A549 (cell line): ENCODE data around the gene MATR3. TPM values are rescaled to one million over a fixed set of nuclear protein-coding genes. Genes with fewer than 3 reads are reported as not detected.
"Not testable (repeated sequence)": the region's sequence is repeated elsewhere in the genome, so short reads cannot be mapped to it uniquely, and the experiment has no call there.

Experiments
- ATAC-seq, 2 experiments: fragments of 200-7000 bp in 1 of 2; fragments of >200 bp in 1 of 2; cut with Nextera tagmentation in 1 of 2; cut with Tn5 transposase in 1 of 2; 3 replicates each; pipeline versions ENCODE4 v1.8.0 to v1.9.1; 2018 to 2020; ENCODE audit warnings: mild to moderate bottlenecking in 1 of 2, moderate library complexity in 1 of 2
- CTCF ChIA-PET: fragments of 300-600 bp; sonication (Branson Sonifier 250); formaldehyde crosslinking; extraction: SDS; loops from one replicate; lab custom pipeline; 2021; ENCODE audit warnings: antibody characterized with exemption, inconsistent platforms; lab: Yijun Ruan, JAX
- POLR2A ChIA-PET: fragments of 350-600 bp; formaldehyde crosslinking; extraction: SDS; loops from one replicate; lab custom pipeline; 2021; ENCODE audit warnings: antibody characterized with exemption, inconsistent platforms; lab: Yijun Ruan, JAX
- DNase-seq, 2 experiments: peaks; one replicate each; pipeline versions ENCODE4 v3.0.0 to v3.0.0-alpha.2; 2011 to 2016; ENCODE audit warnings: low read depth in 1 of 2, low spot score in 1 of 2
- FAIRE-seq: peaks from 2 replicates; lab custom pipeline; 2011; peaks lifted over from hg19 to GRCh38; lab: Jason Lieb, UNC
- H3K27ac ChIP-seq, 2 experiments: fragments of >200 bp; sonication (Bioruptor Twin); formaldehyde crosslinking; 3 replicates each; pipeline ENCODE4 v1.5.1; 2016 to 2017
- H3K4me1 ChIP-seq: fragments of >200 bp; sonication (Bioruptor Twin); formaldehyde crosslinking; 3 replicates; pipeline ENCODE4 v1.6.1; 2016
- H3K4me2 ChIP-seq: fragments of >200 bp; sonication (Bioruptor Twin); formaldehyde crosslinking; 3 replicates; pipeline ENCODE4 v1.6.1; 2016
- H3K4me3 ChIP-seq: fragments of >200 bp; sonication (Bioruptor Twin); formaldehyde crosslinking; 3 replicates; pipeline ENCODE4 v1.5.1; 2016
- H3K9me3 ChIP-seq: fragments of >200 bp; sonication (Bioruptor Twin); formaldehyde crosslinking; 3 replicates; pipeline ENCODE4 v1.6.1; 2016
- CBX2 ChIP-seq: fragments of 200-600 bp; sonication (generic); IDR thresholded peaks from 2 replicates; pipeline ENCODE4 v1.6.1; 2016; ENCODE audit warnings: low read depth, mild to moderate bottlenecking, borderline replicate concordance
- CEBPB ChIP-seq, 2 experiments: fragments of >200 bp in 1 of 2; sonication (Bioruptor Twin) in 1 of 2; formaldehyde crosslinking in 1 of 2; IDR thresholded peaks; 2 replicates each; pipeline ENCODE4 v1.6.1; 2012 to 2016
- ESRRA ChIP-seq: fragments of 150-350 bp; IDR thresholded peaks from 2 replicates; pipeline ENCODE4 v1.6.1; 2014; ENCODE audit warnings: mild to moderate bottlenecking, low read length, borderline replicate concordance
- FOSB ChIP-seq: fragments of 250-450 bp; sonication (Bioruptor Pico); IDR thresholded peaks from 2 replicates; pipeline ENCODE4 v1.5.0; 2020; ENCODE audit warnings: mild to moderate bottlenecking, moderate library complexity
- HDAC2 ChIP-seq: fragments of 200-600 bp; sonication (generic); IDR thresholded peaks from 2 replicates; pipeline ENCODE4 v1.6.1; 2016
- JUNB ChIP-seq: fragments of >200 bp; sonication (Bioruptor Twin); formaldehyde crosslinking; IDR thresholded peaks from 2 replicates; pipeline ENCODE4 v1.6.1; 2016
- MAFK ChIP-seq: fragments of 450-650 bp; IDR thresholded peaks from 2 replicates; pipeline ENCODE4 v1.6.1; 2014; ENCODE audit not compliant: partially characterized antibody
- MYC ChIP-seq: IDR thresholded peaks from 2 replicates; pipeline ENCODE4 v1.6.1; 2012; ENCODE audit warnings: mild to moderate bottlenecking, inconsistent platforms, low read length, improper control_type of control experiment, borderline replicate concordance
- NFE2L2 ChIP-seq: fragments of 150-350 bp; conservative IDR thresholded peaks from 2 replicates; pipeline ENCODE4 v1.6.1; 2014; ENCODE audit warnings: low read length
- NPAS2 ChIP-seq: fragments of 250-450 bp; sonication (Bioruptor Pico); IDR thresholded peaks from 2 replicates; pipeline ENCODE4 v1.8.0; 2022; ENCODE audit warnings: mild to moderate bottlenecking, moderate library complexity, borderline replicate concordance
- PBX3 ChIP-seq: IDR thresholded peaks from 2 replicates; pipeline ENCODE4 v1.6.1; 2012
- POLR2A ChIP-seq: IDR thresholded peaks from 2 replicates; pipeline ENCODE4 v1.6.1; 2012; ENCODE audit warnings: mild to moderate bottlenecking, low read length
- RFX5 ChIP-seq: fragments of 450-650 bp; IDR thresholded peaks from 2 replicates; pipeline ENCODE4 v1.7.1; 2014; ENCODE audit warnings: antibody characterized with exemption, mild to moderate bottlenecking, moderate library complexity
- SMC3 ChIP-seq: fragments of >200 bp; sonication (Bioruptor Twin); formaldehyde crosslinking; IDR thresholded peaks from 3 replicates; pipeline ENCODE4 v1.6.1; 2018; ENCODE audit warnings: inconsistent platforms
- SREBF2 ChIP-seq: fragments of 450-650 bp; IDR thresholded peaks from 2 replicates; pipeline ENCODE4 v1.6.1; 2014; ENCODE audit warnings: mild to moderate bottlenecking, moderate library complexity
- ZC3H11A ChIP-seq: fragments of 450-650 bp; IDR thresholded peaks from 2 replicates; pipeline ENCODE4 v1.6.1; 2014; ENCODE audit warnings: antibody characterized with exemption, mild to moderate bottlenecking
- ZNF302 ChIP-seq: fragments of 250-450 bp; sonication (Bioruptor Pico); IDR thresholded peaks from 2 replicates; pipeline ENCODE4 v1.9.0; 2021; ENCODE audit warnings: inconsistent platforms, mild to moderate bottlenecking, moderate library complexity
- WGBS: methylation state at CpG from one replicate; pipeline ENCODE4 v1.1.6; 2017; ENCODE audit errors: missing lambda C conversion rate; 5-methylcytosine and 5-hydroxymethylcytosine counted together
- polyA plus RNA-seq, 4 experiments: library from polyadenylated mRNA; depleted of rRNA in 3 of 4; stranded (reverse); fragments of >200 nt; fragmentation: RNase III in 1 of 4; extraction: RNeasy Plus Mini Kit Qiagen cat#74134 plus additional on column Dnase treatment in 1 of 4; gene quantifications; 2 replicates in 3 of 4; 3 replicates in 1 of 4; pipeline ENCODE4 v1.2.3, GENCODE V29; 2011 to 2017
- TF ChIP-seq, protein P1 (sequence below): fragments of >200 bp; sonication (Bioruptor Twin); formaldehyde crosslinking; IDR thresholded peaks from 3 replicates; pipeline ENCODE4 v1.6.1; 2016
- TF ChIP-seq, protein P2 (sequence below): fragments of 250-450 bp; sonication (Bioruptor Pico); IDR thresholded peaks from 2 replicates; pipeline ENCODE4 v1.5.0; 2021; ENCODE audit warnings: mild to moderate bottlenecking, moderate library complexity, borderline replicate concordance
- TF ChIP-seq, protein P3 (sequence below): IDR thresholded peaks from 2 replicates; pipeline ENCODE4 v1.6.1; 2012; ENCODE audit warnings: low read depth, borderline replicate concordance
- TF ChIP-seq, protein P4 (sequence below): fragments of >200 bp; sonication (Bioruptor Twin); formaldehyde crosslinking; IDR thresholded peaks from 2 replicates; pipeline ENCODE4 v1.6.1; 2016

MATR3 gene
- polyA plus RNA-seq, 2 of the 4 experiments (the other 2 are of a cell fraction), result 178 to 189 TPM

GRCh38 chr5:139354186-139354585, 60.6 kb downstream of the MATR3 start (continued):
- TF ChIP-seq FOSB (CRISPR knock-in tag), result no peak

DNA sequence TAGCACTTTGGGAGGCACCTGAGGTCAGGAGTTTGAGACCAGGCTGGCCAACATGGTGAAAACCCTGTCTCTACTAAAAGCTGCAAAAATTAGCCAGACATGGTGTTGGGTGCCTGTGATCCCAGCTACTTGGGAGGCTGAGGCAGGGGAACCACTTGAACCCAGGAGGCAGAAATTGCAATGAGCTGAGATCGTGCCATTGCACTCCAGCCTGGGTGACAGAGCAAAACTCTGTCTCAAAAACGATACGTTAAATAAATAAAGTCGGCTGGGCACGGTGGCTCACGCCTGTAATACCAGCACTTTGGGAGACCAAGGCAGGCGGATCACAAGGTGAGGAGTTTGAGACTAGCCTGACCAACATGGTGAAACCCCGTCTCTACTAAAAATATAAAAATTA, 62.4 kb downstream of the MATR3 start:
- H3K4me1 ChIP-seq, POLR2A ChIA-PET, FAIRE-seq, H3K27ac ChIP-seq, H3K4me3 ChIP-seq, H3K9me3 ChIP-seq, DNase-seq, ATAC-seq, H3K4me2 ChIP-seq: not testable (repeated sequence)
- CTCF ChIA-PET, result interaction anchor here (1.2 to 2.2 kb wide), 2 partner anchors 14 to 56 kb away, joined by 3 to 8 read pairs; partner anchors contain the start of gene PAIP2
- WGBS, result 97% methylated on average over 8 of the region's 8 CpGs

DNA sequence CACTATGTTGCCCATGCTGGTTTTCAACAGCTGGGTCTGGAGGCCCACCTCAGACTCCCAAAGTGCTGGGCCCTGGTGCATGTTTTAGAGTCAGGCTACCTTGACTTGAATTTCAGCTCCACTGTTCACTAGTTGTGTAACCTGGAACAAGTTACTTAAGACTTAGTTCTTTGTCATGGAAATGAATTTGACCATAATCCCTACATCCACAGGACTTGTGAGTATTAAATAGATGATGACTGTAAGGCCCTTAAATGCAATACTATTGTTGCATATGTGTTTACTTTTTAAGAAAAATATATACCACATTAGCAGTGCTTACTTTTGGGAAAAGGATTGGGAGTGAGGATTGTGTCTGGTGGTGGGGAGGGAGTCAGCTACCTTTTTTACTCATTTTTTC, 64.5 kb downstream of the MATR3 start:
- Histone ChIP-seq H3K9me3 (no peaks in the 10 kb centered on the region), H3K27ac (no peak overlapping the region), H3K4me2 (no peak overlapping the region), H3K4me1 (peaks cover 3% of the 10 kb centered on the region; the same call in 1 of the 3 replicates), H3K4me3 (no peak overlapping the region)
- no peak for FAIRE-seq
- no peak for DNase-seq
- ChIA-PET POLR2A (no interaction called here), CTCF (interaction anchor here (2.0 to 2.4 kb wide), 2 partner anchors 12 to 17 kb away, joined by 6 to 13 read pairs; partner anchors contain the start of gene PAIP2)
- no peak for ATAC-seq
- TF ChIP-seq RFX5 (no peak), ESRRA (no peak), ZC3H11A (no peak), SMC3 (no peak), MAFK (no peak), CBX2 (no peak), SREBF2 (no peak), JUNB (no peak), POLR2A (no peak), HDAC2 (no peak), ZNF302 (CRISPR knock-in tag) (no peak), PBX3 (no peak)
- TF ChIP-seq, protein P1, sequence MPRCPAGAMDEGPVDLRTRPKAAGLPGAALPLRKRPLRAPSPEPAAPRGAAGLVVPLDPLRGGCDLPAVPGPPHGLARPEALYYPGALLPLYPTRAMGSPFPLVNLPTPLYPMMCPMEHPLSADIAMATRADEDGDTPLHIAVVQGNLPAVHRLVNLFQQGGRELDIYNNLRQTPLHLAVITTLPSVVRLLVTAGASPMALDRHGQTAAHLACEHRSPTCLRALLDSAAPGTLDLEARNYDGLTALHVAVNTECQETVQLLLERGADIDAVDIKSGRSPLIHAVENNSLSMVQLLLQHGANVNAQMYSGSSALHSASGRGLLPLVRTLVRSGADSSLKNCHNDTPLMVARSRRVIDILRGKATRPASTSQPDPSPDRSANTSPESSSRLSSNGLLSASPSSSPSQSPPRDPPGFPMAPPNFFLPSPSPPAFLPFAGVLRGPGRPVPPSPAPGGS, result no peak
- TF ChIP-seq, protein P2, sequence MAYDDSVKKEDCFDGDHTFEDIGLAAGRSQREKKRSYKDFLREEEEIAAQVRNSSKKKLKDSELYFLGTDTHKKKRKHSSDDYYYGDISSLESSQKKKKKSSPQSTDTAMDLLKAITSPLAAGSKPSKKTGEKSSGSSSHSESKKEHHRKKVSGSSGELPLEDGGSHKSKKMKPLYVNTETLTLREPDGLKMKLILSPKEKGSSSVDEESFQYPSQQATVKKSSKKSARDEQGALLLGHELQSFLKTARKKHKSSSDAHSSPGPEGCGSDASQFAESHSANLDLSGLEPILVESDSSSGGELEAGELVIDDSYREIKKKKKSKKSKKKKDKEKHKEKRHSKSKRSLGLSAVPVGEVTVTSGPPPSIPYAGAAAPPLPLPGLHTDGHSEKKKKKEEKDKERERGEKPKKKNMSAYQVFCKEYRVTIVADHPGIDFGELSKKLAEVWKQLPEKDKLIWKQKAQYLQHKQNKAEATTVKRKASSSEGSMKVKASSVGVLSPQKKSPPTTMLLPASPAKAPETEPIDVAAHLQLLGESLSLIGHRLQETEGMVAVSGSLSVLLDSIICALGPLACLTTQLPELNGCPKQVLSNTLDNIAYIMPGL (CRISPR knock-in tag), result no peak
- TF ChIP-seq, protein P3, sequence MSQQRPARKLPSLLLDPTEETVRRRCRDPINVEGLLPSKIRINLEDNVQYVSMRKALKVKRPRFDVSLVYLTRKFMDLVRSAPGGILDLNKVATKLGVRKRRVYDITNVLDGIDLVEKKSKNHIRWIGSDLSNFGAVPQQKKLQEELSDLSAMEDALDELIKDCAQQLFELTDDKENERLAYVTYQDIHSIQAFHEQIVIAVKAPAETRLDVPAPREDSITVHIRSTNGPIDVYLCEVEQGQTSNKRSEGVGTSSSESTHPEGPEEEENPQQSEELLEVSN, result no peak

- H3K4me1 ChIP-seq, result peaks cover 3% of the 10 kb centered on the region; the same call in 1 of the 3 replicates
- TF ChIP-seq MYC, result no peak
- TF ChIP-seq NFE2L2, result no peak
- no peak for TF ChIP-seq PBX3
- TF ChIP-seq RFX5, result no peak
- no peak for TF ChIP-seq SMC3
- TF ChIP-seq CEBPB (IDR thresholded peaks at IDR 0.05), result no peak
- TF ChIP-seq, protein P4, sequence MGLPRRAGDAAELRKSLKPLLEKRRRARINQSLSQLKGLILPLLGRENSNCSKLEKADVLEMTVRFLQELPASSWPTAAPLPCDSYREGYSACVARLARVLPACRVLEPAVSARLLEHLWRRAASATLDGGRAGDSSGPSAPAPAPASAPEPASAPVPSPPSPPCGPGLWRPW, result no peak
- TF ChIP-seq NPAS2 (CRISPR knock-in tag), result no peak
- TF ChIP-seq, all 56 proteins: peak for 0
- 96% methylated on average over 4 of the region's 4 CpGs for WGBS
- Histone ChIP-seq H3K9me3 (no peaks in the 10 kb centered on the region), H3K27ac (no peak overlapping the region), H3K4me2 (no peak overlapping the region), H3K4me3 (no peak overlapping the region)
- DNase-seq (no peak), ATAC-seq (no peak), FAIRE-seq (no peak)
- POLR2A ChIA-PET, result interaction anchor here (1.1 kb wide), 1 partner anchor 66 kb away, joined by 3 read pairs; the partner anchor contains the start of gene MATR3
- CTCF ChIA-PET, result no interaction called here
These were observed 66.8 kb downstream of the MATR3 start for GRCh38 chr5:139360384-139360783.
